RWPE2 (cell line): ENCODE results near the gene CYB5R3.
A peak's percentile ranks its signal among the peaks of the same experiment; 100 is the strongest.

Experiments used
- ATAC-seq: fragments of 200-7000 bp; cut with Tn5 transposase; 3 replicates; pipeline ENCODE4 v1.9.1; 2021; ENCODE audit warnings: low read depth
- DNase-seq: peaks from one replicate; pipeline ENCODE4 v3.0.0-alpha.2; 2020; ENCODE audit warnings: low spot score
- H3K27ac ChIP-seq: fragments of 450-650 bp; 2 replicates; pipeline ENCODE4 v1.5.1; 2017; ENCODE audit warnings: mild to moderate bottlenecking; ENCODE audit not compliant: poor library complexity, severe bottlenecking
- H3K27me3 ChIP-seq: fragments of 250-450 bp; sonication (Bioruptor Pico); 2 replicates; pipeline ENCODE4 v1.5.1; 2021; ENCODE audit warnings: mild to moderate bottlenecking, moderate library complexity; ENCODE audit not compliant: insufficient read depth, poor library complexity, severe bottlenecking
- H3K36me3 ChIP-seq: fragments of 250-450 bp; sonication (Bioruptor Pico); 2 replicates; pipeline ENCODE4 v1.5.1; 2020; ENCODE audit warnings: low read depth, mild to moderate bottlenecking, moderate library complexity
- H3K4me1 ChIP-seq: fragments of 250-450 bp; sonication (Bioruptor Pico); 2 replicates; pipeline ENCODE4 v1.5.1; 2021; ENCODE audit warnings: mild to moderate bottlenecking, moderate library complexity; ENCODE audit not compliant: insufficient read depth, poor library complexity, severe bottlenecking
- H3K4me3 ChIP-seq: fragments of 250-450 bp; sonication (Bioruptor Pico); 2 replicates; pipeline ENCODE4 v1.5.1; 2021; ENCODE audit warnings: mild to moderate bottlenecking, moderate library complexity; ENCODE audit not compliant: severe bottlenecking
- H3K9me3 ChIP-seq: fragments of 250-450 bp; sonication (Bioruptor Pico); 2 replicates; pipeline ENCODE4 v1.5.1; 2021; ENCODE audit warnings: mild to moderate bottlenecking, moderate library complexity; ENCODE audit not compliant: severe bottlenecking
- CTCF ChIP-seq: fragments of 450-650 bp; IDR thresholded peaks from one replicate; pipeline ENCODE4 v1.5.1; 2017; ENCODE audit warnings: mild to moderate bottlenecking, moderate library complexity; ENCODE audit not compliant: poor library complexity, severe bottlenecking

CYB5R3 gene

DNA sequence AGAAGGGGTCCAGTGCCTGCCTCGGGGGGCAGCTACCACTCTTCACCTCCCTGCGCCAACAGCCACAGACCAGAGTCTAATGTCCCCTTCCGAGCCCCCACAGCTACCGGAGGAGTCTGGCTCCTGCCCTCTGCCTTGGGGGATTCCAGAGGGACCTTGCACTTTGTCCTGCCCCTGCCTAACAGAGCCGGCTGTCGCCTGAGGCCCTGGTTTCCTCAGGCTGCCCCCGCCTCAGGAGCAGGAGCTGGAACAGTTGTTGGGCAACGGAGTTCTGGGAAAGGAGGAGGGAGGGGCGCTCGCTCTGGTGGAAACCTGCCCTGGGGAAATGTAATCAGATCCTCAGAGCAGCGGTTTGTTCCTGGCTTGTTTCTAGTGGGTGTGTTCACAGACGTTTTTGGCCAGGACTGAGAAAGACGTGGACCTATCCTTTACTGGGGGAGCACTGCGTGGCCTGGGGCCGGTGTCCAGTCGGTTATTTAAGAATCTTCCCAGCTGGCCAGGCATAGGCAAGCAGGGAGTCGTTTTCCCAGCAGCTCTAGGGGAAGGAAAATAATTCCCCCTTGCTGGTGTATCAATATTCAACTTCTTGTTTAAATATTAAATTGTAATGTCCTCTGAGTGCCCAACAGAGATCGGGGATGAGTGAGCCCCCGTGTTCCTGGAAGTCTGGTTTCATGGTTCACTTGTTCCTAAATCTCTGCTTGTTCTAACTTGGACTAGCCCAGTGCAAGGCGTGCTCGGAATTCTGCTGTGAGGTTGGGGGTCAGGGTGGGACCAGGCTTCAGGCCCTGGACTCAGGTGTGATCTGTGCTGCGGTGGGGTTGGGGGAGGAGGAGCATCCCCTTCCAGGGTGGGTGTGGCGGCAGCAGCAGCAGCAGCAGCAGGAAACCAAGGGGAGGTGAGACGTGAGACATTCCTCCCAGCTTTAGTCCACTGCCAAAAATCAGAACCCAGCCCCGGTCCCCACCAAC, 39.3 kb upstream of the CYB5R3 start:
- no peak for TF ChIP-seq CTCF
- peaks cover 5% of the 10 kb centered on the region; the same call in 1 of the 2 replicates for H3K36me3 ChIP-seq
- no peaks in the 10 kb centered on the region for H3K9me3 ChIP-seq
- H3K4me3 ChIP-seq: no peak overlapping the region
- ATAC-seq (peak; percentile 88), DNase-seq (peak; percentile 89)
- peak overlapping the region; percentile 89 for H3K27ac ChIP-seq
- no peaks in the 10 kb centered on the region for H3K27me3 ChIP-seq
- H3K4me1 ChIP-seq: peaks cover 39% of the 10 kb centered on the region

GRCh38 chr22:42686756-42687491, 37.7 kb upstream of the CYB5R3 start:
- DNase-seq (no peak), ATAC-seq (no peak)
- no peaks in the 10 kb centered on the region for H3K27me3 ChIP-seq
- H3K27ac ChIP-seq: peak overlapping the region; percentile 89
- peaks cover 39% of the 10 kb centered on the region for H3K4me1 ChIP-seq
- peaks cover 5% of the 10 kb centered on the region; the same call in 1 of the 2 replicates for H3K36me3 ChIP-seq
- TF ChIP-seq CTCF: no peak
- H3K4me3 ChIP-seq: no peak overlapping the region
- H3K9me3 ChIP-seq: no peaks in the 10 kb centered on the region

DNA sequence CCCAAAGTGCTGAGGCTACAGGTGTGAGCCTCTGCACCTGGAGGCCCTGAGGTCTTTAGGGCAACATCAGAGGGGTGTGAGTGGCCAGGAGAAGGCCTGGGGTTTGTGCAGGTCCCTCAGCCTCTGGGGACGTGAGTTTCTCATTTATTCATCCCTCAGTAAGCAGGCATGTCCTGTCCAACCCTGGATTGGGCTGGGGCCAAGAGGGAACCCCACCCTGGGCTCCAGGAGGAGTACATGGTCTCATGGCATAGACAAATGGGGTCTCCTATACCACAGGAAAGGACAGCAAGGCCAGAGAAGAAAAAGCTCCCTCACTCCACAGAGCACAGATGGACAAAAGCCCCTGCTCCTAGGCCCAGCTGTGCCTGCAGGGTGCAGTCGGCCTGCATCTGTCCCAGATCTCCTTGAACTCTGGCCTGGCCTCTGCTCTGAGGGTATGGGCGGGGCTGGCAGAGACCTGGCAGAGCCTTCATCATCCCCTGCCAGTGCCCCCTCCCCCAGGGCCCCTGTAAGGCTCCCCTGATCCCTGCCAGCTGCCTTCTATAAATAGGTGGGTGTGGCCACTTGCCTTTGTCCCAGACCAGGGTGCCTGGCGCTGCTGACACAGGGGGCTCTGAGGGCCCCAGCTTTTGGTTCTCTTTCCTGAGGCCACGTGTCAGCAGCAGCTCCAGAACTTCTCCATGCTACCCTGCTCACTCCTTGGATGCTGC, 36.9 kb upstream of the CYB5R3 start:
- peaks cover 5% of the 10 kb centered on the region; the same call in 1 of the 2 replicates for H3K36me3 ChIP-seq
- TF ChIP-seq CTCF: no peak
- peak overlapping the region; percentile 89 for H3K27ac ChIP-seq
- no peaks in the 10 kb centered on the region for H3K27me3 ChIP-seq
- DNase-seq (no peak), ATAC-seq (no peak)
- peaks cover 39% of the 10 kb centered on the region for H3K4me1 ChIP-seq
- H3K4me3 ChIP-seq: no peak overlapping the region
- H3K9me3 ChIP-seq: no peaks in the 10 kb centered on the region

- Histone ChIP-seq H3K4me3 (no peak overlapping the region), H3K27me3 (no peaks in the 10 kb centered on the region), H3K4me1 (peaks cover 47% of the 10 kb centered on the region), H3K36me3 (peaks cover under 1% of the 10 kb centered on the region; the same call in 1 of the 2 replicates), H3K9me3 (no peaks in the 10 kb centered on the region), H3K27ac (no peak overlapping the region)
- DNase-seq (no peak), ATAC-seq (no peak)
- TF ChIP-seq CTCF: no peak
Measured at GRCh38 chr22:42684462-42685195, 35.4 kb upstream of the CYB5R3 start.
